ENCODE data around the gene CTBP2. TPM values are rescaled to one million over a fixed set of nuclear protein-coding genes. Genes with fewer than 3 reads are reported as not detected.

Gene CTBP2
- total and polyA plus RNA-seq, 4 donors, result 19.2 to 80.6 (median 63.2) TPM

GRCh38 chr10:125041856-125042506, 118.4 kb downstream of the CTBP2 start:
- H3K36me3 ChIP-seq (ENCODE audit: control insufficient read depth in 4 of 4, insufficient read depth in 4 of 4, low read length in 4 of 4), result peaks cover 0 to 9% (median 2%) of the 10 kb centered on the region in 4 donors
- ATAC-seq (ENCODE audit: insufficient read depth, low FRiP score), result no peak
- no peak overlapping the region for H3K27ac ChIP-seq (ENCODE audit: low read depth in 1 of 2, low read length in 1 of 2)
- no peak overlapping the region for H3K4me3 ChIP-seq
- TF ChIP-seq CTCF (IDR thresholded peaks at IDR 0.05; ENCODE audit: control extremely low read depth, extremely low read depth), result no peak
- DNase-seq, result no peak
- H3K9ac ChIP-seq (ENCODE audit: insufficient read depth in 1 of 2, low read length in 2 of 2), result no peak overlapping the region
- no peaks in the 10 kb centered on the region for H3K9me3 ChIP-seq (ENCODE audit: control insufficient read depth in 4 of 4, insufficient read depth in 3 of 4, low read length in 3 of 4)
- H3K4me1 ChIP-seq (ENCODE audit: control insufficient read depth in 5 of 5, insufficient read depth in 5 of 5, low read length in 5 of 5), result peaks cover 16 to 37% (median 25%) of the 10 kb centered on the region in 5 donors
- H3K27me3 ChIP-seq (ENCODE audit: control insufficient read depth in 3 of 3, insufficient read depth in 3 of 3, low read length in 2 of 3), result no peaks in the 10 kb centered on the region
- WGBS, 2 donors, result 63 to 73% methylated on average over 9 of the region's 9 CpGs

- DNase-seq, result no peak
- 67 to 74% methylated on average over 15 of the region's 15 CpGs for WGBS, 2 donors
- no peaks in the 10 kb centered on the region for H3K27me3 ChIP-seq (ENCODE audit: control insufficient read depth in 3 of 3, insufficient read depth in 3 of 3, low read length in 2 of 3)
- H3K9ac ChIP-seq (ENCODE audit: insufficient read depth in 1 of 2, low read length in 2 of 2), result no peak overlapping the region
- H3K4me1 ChIP-seq (ENCODE audit: control insufficient read depth in 5 of 5, insufficient read depth in 5 of 5, low read length in 5 of 5), result peaks cover 16 to 45% (median 28%) of the 10 kb centered on the region in 5 donors
- H3K27ac ChIP-seq (ENCODE audit: low read depth in 1 of 2, low read length in 1 of 2), result peak overlapping the region in 1 of 2 donors; percentile 67
- no peak for TF ChIP-seq CTCF (IDR thresholded peaks at IDR 0.05; ENCODE audit: control extremely low read depth, extremely low read depth)
- H3K9me3 ChIP-seq (ENCODE audit: control insufficient read depth in 4 of 4, insufficient read depth in 3 of 4, low read length in 3 of 4), result no peaks in the 10 kb centered on the region
- H3K36me3 ChIP-seq (ENCODE audit: control insufficient read depth in 4 of 4, insufficient read depth in 4 of 4, low read length in 4 of 4), result peaks cover 0 to 10% (median 5%) of the 10 kb centered on the region in 4 donors
- no peak for ATAC-seq (ENCODE audit: insufficient read depth, low FRiP score)
- H3K4me3 ChIP-seq, result no peak overlapping the region
Measured at GRCh38 chr10:125039354-125039769, 121.0 kb downstream of the CTBP2 start.

GRCh38 chr10:125038637-125039036, 121.7 kb downstream of the CTBP2 start:
- Histone ChIP-seq H3K27ac (ENCODE audit: low read depth in 1 of 2, low read length in 1 of 2) (peak overlapping the region in 1 of 2 donors; percentile 18), H3K9ac (ENCODE audit: insufficient read depth in 1 of 2, low read length in 2 of 2) (no peak overlapping the region), H3K27me3 (ENCODE audit: control insufficient read depth in 3 of 3, insufficient read depth in 3 of 3, low read length in 2 of 3) (no peaks in the 10 kb centered on the region), H3K9me3 (ENCODE audit: control insufficient read depth in 4 of 4, insufficient read depth in 3 of 4, low read length in 3 of 4) (no peaks in the 10 kb centered on the region), H3K36me3 (ENCODE audit: control insufficient read depth in 4 of 4, insufficient read depth in 4 of 4, low read length in 4 of 4) (peaks cover 0 to 10% (median 6%) of the 10 kb centered on the region in 4 donors), H3K4me1 (ENCODE audit: control insufficient read depth in 5 of 5, insufficient read depth in 5 of 5, low read length in 5 of 5) (peaks cover 15 to 38% (median 26%) of the 10 kb centered on the region in 5 donors), H3K4me3 (no peak overlapping the region)
- 67 to 84% methylated on average over 8 of the region's 8 CpGs for WGBS, 2 donors
- ATAC-seq (ENCODE audit: insufficient read depth, low FRiP score) (peak; percentile 73), DNase-seq (peak in 1 of 3 donors; percentile 40)
- no peak for TF ChIP-seq CTCF (IDR thresholded peaks at IDR 0.05; ENCODE audit: control extremely low read depth, extremely low read depth)
